NT2/D1 (cell line): ENCODE data around the gene ACOXL.

Source experiments
- DNase-seq: peaks from one replicate; pipeline ENCODE4 v3.0.0-alpha.2; 2011; ENCODE audit warnings: low read depth, low spot score
- H3K27me3 ChIP-seq: 2 replicates; pipeline ENCODE4 v1.6.0; 2011; ENCODE audit warnings: mild to moderate bottlenecking; ENCODE audit not compliant: insufficient read length, insufficient read depth
- H3K36me3 ChIP-seq: 2 replicates; pipeline ENCODE4 v1.6.1; 2011; ENCODE audit warnings: mild to moderate bottlenecking, low read length, mixed read lengths; ENCODE audit not compliant: insufficient read depth, insufficient read length
- H3K4me1 ChIP-seq: 2 replicates; pipeline ENCODE4 v1.5.1; 2011; ENCODE audit not compliant: insufficient read depth, insufficient read length
- H3K4me3 ChIP-seq: 2 replicates; pipeline ENCODE4 v1.5.1; 2011; ENCODE audit warnings: low read depth; ENCODE audit not compliant: insufficient read length
- H3K9ac ChIP-seq: 2 replicates; pipeline ENCODE4 v1.6.0; 2011; ENCODE audit warnings: low read depth; ENCODE audit not compliant: insufficient read length
- H3K9me3 ChIP-seq: 2 replicates; pipeline ENCODE4 v1.5.1; 2011; ENCODE audit warnings: mild to moderate bottlenecking, low read length; ENCODE audit not compliant: insufficient read depth
- SUZ12 ChIP-seq: IDR thresholded peaks from 2 replicates; pipeline ENCODE4 v1.6.1; 2011; ENCODE audit not compliant: insufficient read length, insufficient read depth; ENCODE audit errors: extremely low read depth
- YY1 ChIP-seq: IDR thresholded peaks from 2 replicates; pipeline ENCODE4 v1.6.1; 2011; ENCODE audit not compliant: insufficient read length, insufficient read depth
- ZNF274 ChIP-seq: IDR thresholded peaks from 2 replicates; pipeline ENCODE4 v1.6.1; 2011; ENCODE audit warnings: mild to moderate bottlenecking, low read depth, low read length

ACOXL gene

DNA sequence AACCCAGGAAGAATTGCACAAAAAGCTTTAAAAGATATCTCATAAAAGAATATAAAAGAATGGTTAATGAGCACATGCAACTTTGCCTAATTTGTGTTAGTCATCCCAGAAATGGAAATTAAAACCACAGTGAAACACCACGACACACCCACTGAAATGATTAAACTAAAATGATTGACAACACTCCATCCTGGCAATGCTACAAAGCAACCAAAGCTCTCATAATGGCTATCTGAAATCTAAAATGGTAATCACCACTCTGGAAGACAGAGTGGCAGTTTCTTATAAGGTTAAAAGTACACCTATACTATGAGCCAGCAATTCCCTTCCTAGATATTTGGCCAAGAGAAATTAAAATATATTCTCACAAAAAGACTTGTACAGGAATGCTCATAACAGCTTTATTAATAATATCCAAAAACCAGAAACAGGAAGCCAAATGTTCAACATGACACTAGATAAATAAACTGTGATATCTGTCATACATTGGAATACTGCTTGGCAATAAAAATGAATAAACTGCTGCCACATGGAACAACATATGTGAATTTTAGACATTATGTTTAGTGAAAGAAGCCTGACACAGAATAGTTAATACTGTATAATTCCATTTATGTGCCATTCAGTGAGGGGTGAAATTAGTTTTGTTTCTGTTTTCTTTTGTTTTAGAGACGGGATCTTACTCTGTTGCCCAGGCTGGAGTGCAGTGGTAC is 283.1 kb downstream of the ACOXL start:
- no peak for DNase-seq
- Histone ChIP-seq H3K4me3 (no peak overlapping the region), H3K36me3 (no peaks in the 10 kb centered on the region), H3K27me3 (no peaks in the 10 kb centered on the region), H3K4me1 (no peaks in the 10 kb centered on the region), H3K9me3 (peaks cover 7% of the 10 kb centered on the region; the same call in 1 of the 2 replicates), H3K9ac (no peak overlapping the region)
- TF ChIP-seq ZNF274 (no peak), YY1 (no peak), SUZ12 (no peak)

DNA sequence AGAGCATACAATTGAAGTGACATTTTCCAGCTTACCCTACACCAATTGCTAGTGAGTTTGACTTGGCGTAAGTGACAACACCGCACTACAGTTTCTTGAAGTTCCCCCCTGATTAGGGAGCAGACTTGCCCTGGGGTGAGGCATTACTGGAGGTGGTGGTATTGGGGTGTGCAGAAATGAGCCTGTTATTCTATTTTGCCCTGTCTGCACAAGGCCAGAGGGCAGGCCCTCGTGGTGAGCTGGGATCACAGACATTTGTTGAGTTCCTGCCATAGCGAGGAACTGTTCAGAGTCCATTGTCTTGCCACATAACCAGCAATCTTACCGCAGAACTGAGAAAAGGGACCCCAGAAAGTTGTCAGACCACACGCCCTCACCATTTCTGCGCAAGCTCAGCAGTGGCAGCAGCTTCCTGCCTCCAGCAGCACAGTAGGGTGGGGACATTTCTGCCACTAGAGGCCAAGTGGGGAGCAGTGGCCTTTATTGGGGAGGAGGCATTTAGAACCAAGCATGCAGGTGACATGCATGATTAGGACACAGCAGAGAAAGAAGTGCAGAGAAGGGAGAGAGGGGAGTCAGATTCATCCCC is 284.8 kb downstream of the ACOXL start:
- H3K4me3 ChIP-seq: no peak overlapping the region
- no peaks in the 10 kb centered on the region for H3K4me1 ChIP-seq
- DNase-seq: no peak
- H3K9me3 ChIP-seq: peaks cover 5% of the 10 kb centered on the region; the same call in 1 of the 2 replicates
- no peaks in the 10 kb centered on the region for H3K36me3 ChIP-seq
- no peak overlapping the region for H3K9ac ChIP-seq
- H3K27me3 ChIP-seq: no peaks in the 10 kb centered on the region
- TF ChIP-seq ZNF274 (no peak), YY1 (no peak), SUZ12 (no peak)

DNA sequence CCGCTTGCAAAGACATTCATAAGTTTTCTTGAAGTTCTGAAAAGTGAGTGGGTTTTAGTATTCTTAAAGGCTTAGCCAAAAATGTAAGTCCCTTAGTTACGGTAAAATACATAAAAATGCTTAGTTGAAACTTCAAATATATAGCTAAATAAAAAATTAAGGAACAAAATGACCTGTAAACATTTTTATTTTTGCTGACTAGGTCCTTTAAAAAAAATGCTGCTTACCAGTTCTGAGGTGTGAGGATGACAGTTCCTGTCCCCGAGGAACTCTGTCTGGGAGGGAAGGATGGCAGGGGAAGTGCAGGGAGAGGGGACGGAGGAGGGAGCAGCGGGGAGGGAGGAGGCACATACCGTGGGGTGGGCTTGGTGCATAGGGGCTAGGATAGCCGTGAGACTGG is 285.5 kb downstream of the ACOXL start:
- Histone ChIP-seq H3K4me1 (no peaks in the 10 kb centered on the region), H3K9me3 (no peaks in the 10 kb centered on the region), H3K4me3 (no peak overlapping the region), H3K36me3 (no peaks in the 10 kb centered on the region), H3K27me3 (no peaks in the 10 kb centered on the region), H3K9ac (no peak overlapping the region)
- no peak for DNase-seq
- TF ChIP-seq SUZ12 (no peak), ZNF274 (no peak), YY1 (no peak)

DNA sequence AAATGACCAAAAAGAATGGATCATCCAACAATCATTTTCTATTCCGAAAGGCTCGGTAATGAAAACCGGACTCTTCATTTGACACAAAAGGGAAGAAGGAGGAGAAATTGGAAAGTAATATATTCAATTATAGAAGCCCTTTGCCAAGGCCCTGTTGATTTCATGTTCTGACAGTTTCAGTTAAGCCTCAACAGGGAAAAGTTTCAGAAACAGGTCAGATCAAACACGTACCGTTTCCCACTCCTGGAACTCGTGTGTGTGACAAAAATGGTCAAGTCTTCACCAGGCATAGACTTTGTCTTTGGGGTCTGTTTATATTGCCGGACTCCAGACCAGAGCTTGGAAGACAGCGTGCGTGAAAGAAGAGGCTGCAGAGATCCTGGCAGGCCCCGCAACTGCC is 287.0 kb downstream of the ACOXL start:
- Histone ChIP-seq H3K9ac (no peak overlapping the region), H3K36me3 (no peaks in the 10 kb centered on the region), H3K4me1 (no peaks in the 10 kb centered on the region), H3K4me3 (no peak overlapping the region), H3K9me3 (no peaks in the 10 kb centered on the region), H3K27me3 (no peaks in the 10 kb centered on the region)
- no peak for DNase-seq
- no peak for TF ChIP-seq YY1
- TF ChIP-seq SUZ12: no peak
- no peak for TF ChIP-seq ZNF274

DNA sequence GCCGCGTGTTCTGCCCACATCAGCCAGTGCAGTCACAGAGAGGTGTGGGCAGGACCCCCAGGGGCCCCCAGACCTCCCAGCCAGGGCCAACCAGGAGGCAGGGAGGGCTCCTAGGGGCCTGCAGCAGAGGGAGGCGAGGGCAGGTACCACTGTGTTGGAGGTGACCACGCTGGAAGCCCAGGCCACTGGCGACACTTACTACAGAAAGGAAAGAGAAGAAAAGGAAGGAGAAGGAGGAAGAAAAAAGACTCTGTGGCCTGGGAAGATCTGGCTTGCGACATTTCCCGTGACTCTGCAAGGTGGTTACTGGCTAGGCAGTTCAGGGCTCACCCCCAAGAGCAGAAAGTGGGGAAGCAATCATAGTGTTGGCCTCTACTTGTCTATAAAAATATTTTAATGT is 290.3 kb downstream of the ACOXL start:
- H3K9me3 ChIP-seq: no peaks in the 10 kb centered on the region
- H3K9ac ChIP-seq: no peak overlapping the region
- no peak overlapping the region for H3K4me3 ChIP-seq
- DNase-seq: no peak
- no peak for TF ChIP-seq SUZ12
- no peak for TF ChIP-seq YY1
- TF ChIP-seq ZNF274: no peak
- H3K4me1 ChIP-seq: no peaks in the 10 kb centered on the region
- no peaks in the 10 kb centered on the region for H3K27me3 ChIP-seq
- H3K36me3 ChIP-seq: no peaks in the 10 kb centered on the region

DNA sequence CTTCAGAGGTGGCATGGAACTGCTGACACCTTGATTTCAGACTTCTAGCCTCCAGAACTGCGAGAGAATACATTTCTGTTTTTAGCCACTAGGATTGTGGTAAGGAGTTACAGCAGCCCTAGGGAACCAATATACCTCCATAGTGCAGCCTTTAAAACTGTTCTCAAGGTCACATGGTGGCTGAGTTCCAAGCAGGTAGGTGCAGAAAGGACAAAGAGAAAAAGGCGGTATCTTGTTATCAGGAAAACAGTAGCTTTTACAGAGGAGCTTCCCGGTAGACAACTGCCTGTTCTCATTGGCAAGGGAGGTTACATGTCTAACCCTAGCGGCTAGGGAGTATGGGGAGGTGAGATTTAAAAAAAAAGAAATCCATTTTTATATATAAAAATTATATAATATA is 292.1 kb downstream of the ACOXL start:
- DNase-seq: no peak
- Histone ChIP-seq H3K9ac (no peak overlapping the region), H3K4me3 (no peak overlapping the region), H3K9me3 (no peaks in the 10 kb centered on the region), H3K36me3 (no peaks in the 10 kb centered on the region), H3K4me1 (peaks cover 2% of the 10 kb centered on the region), H3K27me3 (no peaks in the 10 kb centered on the region)
- TF ChIP-seq YY1: no peak
- TF ChIP-seq SUZ12: no peak
- TF ChIP-seq ZNF274: no peak

DNA sequence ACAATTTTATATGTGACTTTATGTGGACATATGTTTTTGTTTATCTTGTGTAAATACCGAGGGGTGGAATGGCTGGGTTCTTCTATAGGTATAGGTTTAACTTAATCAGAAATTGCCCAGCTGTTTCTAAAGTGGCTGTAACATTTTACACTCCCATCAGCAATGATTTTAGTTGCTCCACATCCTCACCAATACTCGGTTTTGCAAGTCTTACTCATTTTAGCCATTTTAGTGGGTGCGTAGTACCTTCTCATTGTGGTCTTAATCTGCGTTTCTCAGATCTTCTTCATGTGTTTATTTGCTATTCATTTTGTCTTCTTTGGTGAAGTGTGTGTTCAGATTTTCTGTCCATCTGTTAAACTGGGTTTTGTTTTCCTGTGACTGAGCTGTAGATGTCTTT is 292.9 kb downstream of the ACOXL start:
- Histone ChIP-seq H3K27me3 (no peaks in the 10 kb centered on the region), H3K4me1 (peaks cover 2% of the 10 kb centered on the region), H3K36me3 (no peaks in the 10 kb centered on the region), H3K9me3 (no peaks in the 10 kb centered on the region), H3K9ac (no peak overlapping the region), H3K4me3 (no peak overlapping the region)
- no peak for DNase-seq
- TF ChIP-seq SUZ12 (no peak), YY1 (no peak), ZNF274 (no peak)
